ENCODE data around the gene CD58. TPM values are rescaled to one million over a fixed set of nuclear protein-coding genes. Genes with fewer than 3 reads are reported as not detected.
"Not testable (repeated sequence)": the region's sequence is repeated elsewhere in the genome, so short reads cannot be mapped to it uniquely, and the experiment has no call there.

CD58 gene
- polyA plus RNA-seq, 6 donors from 2014 or later: 8.6 to 14.7 (median 9.9) TPM

DNA sequence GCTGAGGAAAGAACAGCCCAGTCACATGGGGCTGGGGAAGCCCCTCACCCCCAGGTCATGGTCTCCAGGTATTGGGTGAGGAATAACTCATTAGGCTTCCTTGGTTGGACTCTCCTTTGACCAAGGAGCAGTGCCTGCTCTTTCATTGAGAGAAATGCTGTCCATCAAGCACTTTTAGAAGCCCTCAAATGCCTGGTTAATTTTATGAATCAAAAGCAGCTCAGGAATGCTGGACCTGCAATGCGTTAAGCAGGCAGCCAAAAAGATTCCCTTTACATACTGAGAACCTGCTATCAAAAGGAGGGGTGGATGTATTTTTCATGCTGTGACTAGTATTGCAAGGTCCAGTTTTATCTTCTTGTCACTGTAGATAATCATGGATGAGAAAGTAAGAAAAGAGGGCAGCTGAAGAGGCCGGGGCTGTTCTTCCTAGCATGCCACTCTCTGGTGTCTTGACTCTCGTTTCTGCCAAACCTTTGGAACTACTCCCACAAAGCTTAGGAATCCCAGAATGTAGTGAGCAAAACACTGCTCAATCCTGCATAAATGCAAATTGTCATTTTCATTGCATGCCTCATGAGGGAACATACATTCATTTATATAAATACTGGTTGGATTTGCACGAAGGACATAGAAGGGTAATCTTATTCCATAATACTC is 2.1 kb upstream of the CD58 start:
- no peaks in the 10 kb centered on the region for H3K36me3 Mint-ChIP-seq
- no peak for DNase-seq
- no peaks in the 10 kb centered on the region for H3K9me3 Mint-ChIP-seq
- H3K27me3 Mint-ChIP-seq: peaks cover 4 to 16% (median 8%) of the 10 kb centered on the region in 3 donors
- H3K4me3 Mint-ChIP-seq: peak overlapping the region in 2 of 8 donors; percentile 36 to 93
- H3K4me1 Mint-ChIP-seq: peaks cover 26 to 41% (median 26%) of the 10 kb centered on the region in 3 donors
- no peak overlapping the region for H3K27ac Mint-ChIP-seq
- no peak for ATAC-seq (ENCODE audit: low read depth in 2 of 2)

- peak overlapping the region in 3 of 6 donors; percentile 79 to 96 (median 95) for H3K27ac Mint-ChIP-seq
- H3K9me3 Mint-ChIP-seq: no peaks in the 10 kb centered on the region
- peaks cover 26 to 41% (median 26%) of the 10 kb centered on the region in 3 donors for H3K4me1 Mint-ChIP-seq
- peaks cover 1 to 9% (median 4%) of the 10 kb centered on the region in 3 donors for H3K27me3 Mint-ChIP-seq
- no peak for DNase-seq
- no peaks in the 10 kb centered on the region for H3K36me3 Mint-ChIP-seq
- H3K4me3 Mint-ChIP-seq: peak overlapping the region in 7 of 8 donors; percentile 76 to 95 (median 91)
- ATAC-seq (ENCODE audit: low read depth in 2 of 2): no peak
These were observed 1.3 kb upstream of the CD58 start for GRCh38 chr1:116572099-116572498.

- Mint-ChIP-seq H3K4me3 (peak overlapping the region; percentile 76 to 95 (median 92)), H3K36me3 (no peaks in the 10 kb centered on the region), H3K9me3 (no peaks in the 10 kb centered on the region), H3K27ac (peak overlapping the region in 5 of 6 donors; percentile 79 to 96 (median 95)), H3K4me1 (peaks cover 26 to 41% (median 30%) of the 10 kb centered on the region in 3 donors), H3K27me3 (peaks cover 0 to 9% (median 0%) of the 10 kb centered on the region in 3 donors)
- no peak for DNase-seq
- ATAC-seq (ENCODE audit: low read depth in 2 of 2): no peak
These were observed 541 bp upstream of the CD58 start for GRCh38 chr1:116571215-116571919.

DNA sequence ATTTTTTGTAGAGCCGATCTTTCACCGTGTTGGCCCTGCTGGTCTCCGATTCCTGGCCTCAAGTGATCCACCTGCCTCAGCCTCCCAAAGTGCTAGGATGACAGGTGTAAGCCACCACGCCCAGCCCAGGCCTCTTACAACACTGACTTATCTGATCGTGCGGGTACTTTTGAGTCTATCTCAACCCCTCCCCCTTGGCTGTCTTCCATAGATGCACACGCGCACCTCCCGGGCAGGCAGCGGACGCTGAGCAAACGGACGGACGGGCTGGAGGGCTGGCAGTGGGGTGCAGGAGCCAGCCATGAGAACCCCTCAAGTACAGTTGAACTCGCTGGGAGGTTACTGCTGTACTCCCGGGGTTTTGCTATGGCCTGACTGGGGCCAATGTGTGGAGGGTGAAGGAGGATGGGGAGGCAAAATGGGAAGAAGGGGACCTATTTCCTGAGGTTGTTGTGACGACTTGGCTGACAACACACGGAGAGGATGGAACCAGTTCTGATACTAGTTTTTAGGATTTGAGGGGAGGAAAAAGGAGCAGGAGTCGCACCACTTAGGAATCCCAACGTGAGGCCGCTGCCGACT is 959 bp downstream of the CD58 start:
- Mint-ChIP-seq H3K27ac (peak overlapping the region in 5 of 6 donors; percentile 79 to 96 (median 89)), H3K27me3 (no peaks in the 10 kb centered on the region), H3K4me3 (peak overlapping the region; percentile 76 to 95 (median 92)), H3K9me3 (peaks cover 0 to 5% (median 2%) of the 10 kb centered on the region in 7 donors), H3K36me3 (peaks cover 0 to 5% of the 10 kb centered on the region in 2 donors), H3K4me1 (peaks cover 26 to 41% (median 30%) of the 10 kb centered on the region in 3 donors)
- DNase-seq: peak; percentile 12
- ATAC-seq (ENCODE audit: low read depth in 2 of 2): peak; percentile 3 to 7

- DNase-seq: no peak
- Mint-ChIP-seq H3K4me3 (peak overlapping the region; percentile 35 to 95 (median 90)), H3K27ac (peak overlapping the region in 3 of 6 donors; percentile 46 to 80 (median 79)), H3K9me3 (peaks cover 0 to 10% (median 3%) of the 10 kb centered on the region in 7 donors), H3K36me3 (peaks cover 1 to 10% of the 10 kb centered on the region in 2 donors), H3K27me3 (no peaks in the 10 kb centered on the region), H3K4me1 (peaks cover 22 to 38% (median 33%) of the 10 kb centered on the region in 3 donors)
- ATAC-seq (ENCODE audit: low read depth in 2 of 2): no peak
These were observed 1.5 kb downstream of the CD58 start for GRCh38 chr1:116569381-116569670.

DNA sequence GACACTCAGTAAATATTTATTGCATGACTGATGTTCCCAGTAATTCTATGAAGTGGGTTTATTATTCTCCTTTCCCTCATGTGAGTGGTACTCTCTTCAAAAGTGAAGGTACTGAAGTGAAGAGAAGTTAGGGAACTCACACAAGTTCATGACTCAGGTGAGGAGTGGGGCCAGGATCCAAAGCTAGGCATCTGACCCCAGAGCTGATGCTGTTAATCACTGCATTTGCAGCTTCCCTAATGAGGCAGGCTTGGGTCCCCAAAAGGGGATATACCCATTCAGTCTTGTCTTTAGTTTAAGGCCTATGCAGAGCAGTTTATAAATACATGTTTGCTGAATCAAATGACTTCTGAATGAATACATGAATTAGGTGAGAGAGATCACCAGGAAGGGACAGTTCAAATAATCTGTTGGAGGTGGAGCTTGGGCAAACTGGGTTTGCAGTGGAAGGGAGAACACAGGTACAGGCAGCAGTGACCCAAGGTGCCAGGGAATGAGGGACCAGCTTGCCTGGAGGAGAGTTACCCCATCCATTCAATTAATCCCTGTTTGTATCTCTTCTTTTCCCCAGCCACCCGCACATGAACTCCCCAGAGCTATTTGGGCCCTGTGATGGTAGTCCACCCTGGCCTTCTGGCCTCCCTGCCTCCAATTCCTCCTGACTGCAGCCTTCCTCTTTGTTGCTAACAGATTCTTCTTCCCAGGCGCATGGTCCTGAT is 2.0 kb downstream of the CD58 start:
- H3K4me1 Mint-ChIP-seq: peaks cover 22 to 36% (median 33%) of the 10 kb centered on the region in 3 donors
- ATAC-seq (ENCODE audit: low read depth in 2 of 2) (no peak), DNase-seq (no peak)
- H3K4me3 Mint-ChIP-seq: peak overlapping the region; percentile 35 to 95 (median 90)
- H3K27ac Mint-ChIP-seq: peak overlapping the region in 4 of 6 donors; percentile 46 to 86 (median 80)
- H3K27me3 Mint-ChIP-seq: no peaks in the 10 kb centered on the region
- peaks cover 0 to 15% (median 7%) of the 10 kb centered on the region in 7 donors for H3K9me3 Mint-ChIP-seq
- H3K36me3 Mint-ChIP-seq: peaks cover 6 to 15% of the 10 kb centered on the region in 2 donors

- Mint-ChIP-seq H3K36me3 (peaks cover 6 to 15% of the 10 kb centered on the region in 2 donors), H3K4me1 (peaks cover 22 to 36% (median 33%) of the 10 kb centered on the region in 3 donors), H3K27ac (peak overlapping the region in 1 of 6 donors; percentile 5), H3K27me3 (no peaks in the 10 kb centered on the region), H3K9me3 (peaks cover 0 to 23% (median 8%) of the 10 kb centered on the region in 7 donors), H3K4me3 (peak overlapping the region in 1 of 8 donors; percentile 93)
- no peak for ATAC-seq (ENCODE audit: low read depth in 2 of 2)
- no peak for DNase-seq
These were observed 2.8 kb downstream of the CD58 start for GRCh38 chr1:116567790-116568661.

- Mint-ChIP-seq H3K27ac (no peak overlapping the region), H3K27me3 (no peaks in the 10 kb centered on the region), H3K4me3 (peak overlapping the region in 1 of 8 donors; percentile 7), H3K9me3 (peaks cover 0 to 23% (median 8%) of the 10 kb centered on the region in 7 donors), H3K4me1 (peaks cover 20 to 39% (median 30%) of the 10 kb centered on the region in 3 donors), H3K36me3 (peaks cover 14 to 15% of the 10 kb centered on the region in 2 donors)
- no peak for DNase-seq
- ATAC-seq (ENCODE audit: low read depth in 2 of 2): no peak
These were observed 5.6 kb downstream of the CD58 start for GRCh38 chr1:116565222-116565621.

DNA sequence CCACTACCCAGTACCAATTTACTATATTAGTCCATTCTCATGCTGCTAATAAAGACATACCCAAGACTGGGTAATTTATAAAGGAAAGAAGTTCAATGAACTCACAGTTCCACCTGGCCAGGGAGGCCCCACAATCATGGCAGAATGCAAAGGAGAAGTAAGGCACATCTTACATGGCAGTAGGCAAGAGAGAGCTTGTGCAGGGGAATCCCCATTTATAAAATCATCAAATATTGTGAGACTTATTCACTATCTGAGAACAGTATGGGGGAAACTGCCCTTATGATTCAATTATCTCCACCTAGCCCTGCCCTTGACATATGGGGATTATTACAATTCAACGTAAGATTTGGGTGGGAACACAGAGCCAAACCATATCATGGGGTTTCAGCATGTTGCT is 6.4 kb downstream of the CD58 start:
- Mint-ChIP-seq H3K4me3 (no peak overlapping the region), H3K27ac (peak overlapping the region in 2 of 6 donors; percentile 9 to 87), H3K4me1 (peaks cover 18 to 36% (median 25%) of the 10 kb centered on the region in 3 donors), H3K36me3 (peaks cover 14 to 15% of the 10 kb centered on the region in 2 donors), H3K27me3 (no peaks in the 10 kb centered on the region), H3K9me3 (peaks cover 0 to 23% (median 8%) of the 10 kb centered on the region in 7 donors)
- ATAC-seq (ENCODE audit: low read depth in 2 of 2) (peak in 1 of 2 donors; percentile 32), DNase-seq (no peak)

DNA sequence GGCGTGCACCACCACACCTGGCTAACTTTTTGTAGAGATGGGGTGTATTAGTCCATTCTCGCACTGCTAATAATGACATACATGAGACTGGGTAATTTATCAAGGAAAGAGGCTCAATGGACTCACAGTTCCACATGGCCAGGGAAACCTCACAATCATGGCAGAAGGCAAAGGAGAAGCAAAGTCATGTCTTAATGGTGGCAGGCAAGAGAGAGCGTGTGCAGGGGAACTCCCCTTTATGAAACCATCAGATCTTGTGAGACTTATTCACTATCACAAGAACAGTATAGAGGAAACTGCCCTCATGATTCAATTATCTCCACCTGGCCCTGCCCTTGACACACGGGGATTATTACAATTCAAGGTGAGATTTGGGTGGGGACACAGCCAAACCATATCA is 8.4 kb downstream of the CD58 start:
- H3K27me3 Mint-ChIP-seq; ATAC-seq (ENCODE audit: low read depth in 2 of 2); DNase-seq; H3K4me3 Mint-ChIP-seq: not testable (repeated sequence)
- Mint-ChIP-seq H3K36me3 (peaks cover 14 to 15% of the 10 kb centered on the region in 2 donors), H3K27ac (peak overlapping the region in 2 of 6 donors; percentile 3 to 4), H3K9me3 (peaks cover 0 to 23% (median 8%) of the 10 kb centered on the region in 7 donors), H3K4me1 (peaks cover 25 to 41% (median 28%) of the 10 kb centered on the region in 3 donors)

DNA sequence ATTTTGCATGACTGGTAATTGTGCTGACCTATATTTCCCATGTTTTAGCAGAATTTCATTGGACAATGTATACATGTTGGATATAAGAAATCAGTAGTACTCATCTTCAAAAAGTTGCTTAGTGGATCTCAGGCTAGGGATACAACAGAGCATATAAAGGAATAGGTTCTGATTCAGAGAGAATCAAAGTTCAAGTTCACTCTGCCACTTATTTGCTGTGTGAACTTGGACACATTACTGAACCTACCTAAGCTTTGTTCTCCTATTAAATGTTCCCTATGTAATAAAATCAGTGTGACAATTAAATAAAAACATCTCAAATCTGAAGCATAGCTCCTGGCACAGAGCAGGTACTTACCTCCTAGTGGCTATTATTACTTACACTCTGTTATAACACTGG is 9.3 kb downstream of the CD58 start:
- Mint-ChIP-seq H3K36me3 (peaks cover 14 to 15% of the 10 kb centered on the region in 2 donors), H3K27me3 (no peaks in the 10 kb centered on the region), H3K4me3 (no peak overlapping the region), H3K9me3 (peaks cover 0 to 23% (median 8%) of the 10 kb centered on the region in 7 donors), H3K27ac (no peak overlapping the region), H3K4me1 (peaks cover 28 to 46% (median 28%) of the 10 kb centered on the region in 3 donors)
- ATAC-seq (ENCODE audit: low read depth in 2 of 2) (no peak), DNase-seq (no peak)
